PC-3 (cell line): ENCODE data around the gene F12. TPM values are rescaled to one million over a fixed set of nuclear protein-coding genes. Genes with fewer than 3 reads are reported as not detected.

Experiments
- ATAC-seq: fragments of 200-7000 bp; cut with Tn5 transposase; 2 replicates; pipeline ENCODE4 v1.9.1; 2020; ENCODE audit warnings: mild to moderate bottlenecking, moderate library complexity
- BruUV-seq: library from RNA; stranded (reverse); fragments of 400-500 nt; replicated peaks from 2 replicates; lab custom pipeline; 2021; lab: Mats Ljungman, UMichigan
- CTCF ChIA-PET: fragments of 300-600 bp; sonication (Branson Sonifier 250); formaldehyde crosslinking; loops from one replicate; lab custom pipeline; 2022; ENCODE audit warnings: antibody characterized with exemption; lab: Charles Lee
- POLR2A ChIA-PET: fragments of 300-600 bp; sonication (Branson Sonifier 250); formaldehyde crosslinking; loops from one replicate; lab custom pipeline; 2022; ENCODE audit warnings: antibody characterized with exemption; ENCODE audit not compliant: unreplicated experiment; lab: Charles Lee
- DNase-seq: peaks from one replicate; pipeline ENCODE4 v3.0.0-alpha.2; 2015
- H2AFZ ChIP-seq: fragments of 300-600 bp; sonication (generic); 2 replicates; pipeline ENCODE4 v1.6.0; 2016; ENCODE audit warnings: antibody characterized with exemption, low read length
- H3F3A ChIP-seq: fragments of 300-600 bp; sonication (generic); one replicate; pipeline ENCODE4 v1.6.0; 2017; ENCODE audit warnings: antibody characterized with exemption, low read length, control low read depth, mild to moderate bottlenecking; ENCODE audit not compliant: unreplicated experiment
- H3K27ac ChIP-seq: fragments of 300-600 bp; sonication (generic); 2 replicates; pipeline ENCODE4 v1.5.1; 2016; ENCODE audit warnings: mild to moderate bottlenecking, low read length
- H3K27me3 ChIP-seq: fragments of 300-600 bp; sonication (generic); 2 replicates; pipeline ENCODE4 v1.6.1; 2016; ENCODE audit warnings: low read length, mixed read lengths
- H3K36me3 ChIP-seq: fragments of 300-600 bp; sonication (generic); 2 replicates; pipeline ENCODE4 v1.6.1; 2016; ENCODE audit warnings: low read depth, mixed run types, low read length, mixed read lengths
- H3K4me1 ChIP-seq: fragments of 300-600 bp; sonication (generic); 2 replicates; pipeline ENCODE4 v1.5.1; 2016; ENCODE audit warnings: low read length; ENCODE audit not compliant: insufficient read depth
- H3K4me2 ChIP-seq: fragments of 300-600 bp; sonication (generic); 2 replicates; pipeline ENCODE4 v1.6.0; 2016; ENCODE audit warnings: low read length
- H3K4me3 ChIP-seq: fragments of 300-600 bp; sonication (generic); 2 replicates; pipeline ENCODE4 v1.5.1; 2016; ENCODE audit warnings: mild to moderate bottlenecking, low read length, mixed read lengths
- H3K79me2 ChIP-seq: fragments of 300-600 bp; sonication (generic); 2 replicates; pipeline ENCODE4 v1.6.1; 2017; ENCODE audit warnings: low read length, mixed read lengths
- H3K9ac ChIP-seq: fragments of 300-600 bp; sonication (generic); 2 replicates; pipeline ENCODE4 v1.6.0; 2016; ENCODE audit warnings: mild to moderate bottlenecking, low read length
- H3K9me2 ChIP-seq: fragments of 300-600 bp; sonication (generic); replicated peaks from 2 replicates; pipeline ENCODE4 v1.6.1; 2016; ENCODE audit warnings: mixed run types, low read length, mixed read lengths
- H3K9me3 ChIP-seq: fragments of 300-600 bp; sonication (generic); 2 replicates; pipeline ENCODE4 v1.6.1; 2016; ENCODE audit warnings: low read length, mixed read lengths
- H4K20me1 ChIP-seq: fragments of 300-600 bp; sonication (generic); 2 replicates; pipeline ENCODE4 v1.6.1; 2016; ENCODE audit warnings: low read length, mixed read lengths
- CTCF ChIP-seq: fragments of 300-600 bp; sonication (generic); conservative IDR thresholded peaks from 2 replicates; pipeline ENCODE4 v1.5.1; 2017; ENCODE audit warnings: antibody characterized with exemption, low read depth, mild to moderate bottlenecking, low read length
- EZH2 ChIP-seq: fragments of 300-600 bp; sonication (generic); IDR thresholded peaks from one replicate; pipeline ENCODE4 v1.6.1; 2017; ENCODE audit warnings: antibody characterized with exemption, mild to moderate bottlenecking, low read length; ENCODE audit not compliant: unreplicated experiment
- EZH2phosphoT487 ChIP-seq: fragments of 300-600 bp; sonication (generic); IDR thresholded peaks from 2 replicates; pipeline ENCODE4 v1.6.1; 2018; ENCODE audit warnings: mild to moderate bottlenecking, antibody characterized with exemption, low read length, borderline replicate concordance
- intact Hi-C: fragments of 100-400 bp; cut with micrococcal nuclease; formaldehyde crosslinking; loops from 2 replicates; pipeline ENCODE4 v1.9.0; 2023
- total RNA-seq: library from RNA; depleted of rRNA; stranded (reverse); fragments of >200 nt; gene quantifications from 2 replicates; pipeline ENCODE4 v1.2.3, GENCODE V29; 2014

The F12 gene
- total RNA-seq, 1 experiment from 2014 or later, result 36.8 TPM

- ChIA-PET POLR2A (interaction anchor here (0.6 to 0.7 kb wide), 2 partner anchors 29 to 728 kb away, joined by 3 to 7 read pairs; no protein-coding TSS in a partner anchor), CTCF (interaction anchor here (0.6 kb wide), 1 partner anchor 103 kb away, joined by 3 read pairs; no protein-coding TSS in a partner anchor)
- TF ChIP-seq EZH2phosphoT487, result no peak
- TF ChIP-seq CTCF, result no peak
- TF ChIP-seq EZH2, result no peak
- no peaks in the 10 kb centered on the region for H3K9me3 ChIP-seq
- H2AFZ ChIP-seq, result no peak overlapping the region; the same call in 1 of the 2 replicates
- H3F3A ChIP-seq, result no peaks in the 10 kb centered on the region
- no peak overlapping the region for H3K4me2 ChIP-seq
- peaks cover 20% of the 10 kb centered on the region for H3K4me1 ChIP-seq
- no peak overlapping the region for H3K4me3 ChIP-seq
- BruUV-seq, result no TSS peak
- intact Hi-C loops, result no loop called here
- H3K9me2 ChIP-seq, result no peaks in the 10 kb centered on the region
- no peaks in the 10 kb centered on the region for H3K27me3 ChIP-seq
- H3K79me2 ChIP-seq, result no peaks in the 10 kb centered on the region
- no peaks in the 10 kb centered on the region for H3K36me3 ChIP-seq
- no peak overlapping the region for H3K9ac ChIP-seq
- ATAC-seq (no peak), DNase-seq (no peak)
- no peak overlapping the region for H3K27ac ChIP-seq
- no peaks in the 10 kb centered on the region for H4K20me1 ChIP-seq
These were observed 52.6 kb downstream of the F12 start for GRCh38 chr5:177356746-177357145.

- Histone ChIP-seq H3K4me2 (no peak overlapping the region), H3F3A (no peaks in the 10 kb centered on the region), H3K79me2 (peaks cover 6% of the 10 kb centered on the region), H3K9me3 (no peaks in the 10 kb centered on the region), H4K20me1 (no peaks in the 10 kb centered on the region), H3K27me3 (no peaks in the 10 kb centered on the region), H3K9ac (no peak overlapping the region), H3K4me3 (no peak overlapping the region), H2AFZ (no peak overlapping the region), H3K27ac (no peak overlapping the region), H3K9me2 (no peaks in the 10 kb centered on the region), H3K36me3 (no peaks in the 10 kb centered on the region), H3K4me1 (peaks cover 20% of the 10 kb centered on the region)
- no TSS peak for BruUV-seq
- POLR2A ChIA-PET, result no interaction called here
- DNase-seq (no peak), ATAC-seq (no peak)
- intact Hi-C loops, result no loop called here
- CTCF ChIA-PET, result no interaction called here
- TF ChIP-seq CTCF (no peak), EZH2 (no peak), EZH2phosphoT487 (no peak)
These were observed 53.5 kb downstream of the F12 start for GRCh38 chr5:177355868-177356168.

- Histone ChIP-seq H3K27me3 (no peaks in the 10 kb centered on the region), H3K79me2 (peaks cover 11% of the 10 kb centered on the region), H3K27ac (no peak overlapping the region), H3K4me1 (peaks cover 23% of the 10 kb centered on the region), H3K4me3 (no peak overlapping the region), H3K9ac (no peak overlapping the region), H2AFZ (no peak overlapping the region), H4K20me1 (no peaks in the 10 kb centered on the region), H3F3A (no peaks in the 10 kb centered on the region), H3K9me2 (no peaks in the 10 kb centered on the region), H3K4me2 (no peak overlapping the region), H3K9me3 (no peaks in the 10 kb centered on the region), H3K36me3 (no peaks in the 10 kb centered on the region)
- POLR2A ChIA-PET, result no interaction called here
- intact Hi-C loops, result no loop called here
- no peak for TF ChIP-seq EZH2
- DNase-seq (no peak), ATAC-seq (no peak)
- CTCF ChIA-PET, result no interaction called here
- no TSS peak for BruUV-seq
These were observed 54.0 kb downstream of the F12 start for GRCh38 chr5:177355162-177355867.
